Measurements from ENCODE around the gene MUTYH.

DNA sequence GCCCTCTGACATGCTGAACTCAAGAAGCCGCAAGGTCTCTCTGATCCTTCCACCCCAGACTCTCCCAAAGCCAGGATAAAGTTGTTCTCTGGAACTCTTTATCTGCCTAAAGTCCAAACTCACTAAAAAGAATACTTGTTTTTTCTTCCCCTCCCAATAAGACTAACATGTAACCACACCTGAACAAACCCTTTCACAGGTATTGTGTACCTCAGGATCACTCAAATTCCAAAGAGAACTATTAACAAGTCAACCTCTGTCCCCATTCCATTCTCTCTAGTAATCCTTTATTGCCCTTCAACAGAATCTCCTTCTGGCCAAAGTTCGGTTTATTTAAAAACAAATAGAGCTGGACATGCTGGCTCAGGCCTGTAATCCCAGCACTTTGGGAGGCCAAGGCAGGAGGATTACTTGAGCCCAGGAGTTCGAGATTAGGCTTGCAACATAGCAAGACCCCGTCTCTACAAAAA lies 4.3 kb downstream of the MUTYH start:
- TF ChIP-seq CTCF (IDR thresholded peaks at IDR 0.05): no peak
- no peak for TF ChIP-seq POLR2AphosphoS5 (IDR thresholded peaks at IDR 0.05)
- TF ChIP-seq POLR2A (IDR thresholded peaks at IDR 0.05): no peak
